ENCODE measurements around the gene CHRNA4. TPM values are rescaled to one million over a fixed set of nuclear protein-coding genes. Genes with fewer than 3 reads are reported as not detected.

Gene CHRNA4
- not detected in 2 replicates for total RNA-seq (2013; cell fraction: nucleolus; rRNA removed)
- total RNA-seq (2014; rRNA removed) (0.06 TPM in 1 of 2 replicates, not detected in the other), total RNA-seq (2014; rRNA removed; fragmentation: Illumina TruSeq; extraction: Trizol) (not detected in 2 replicates), total RNA-seq (2021) (0.21 and 0.41 TPM in 2 replicates), polyA plus RNA-seq (2011; rRNA removed) (not detected in 2 replicates), polyA plus RNA-seq (2014; fragmentation: Illumina TruSeq; extraction: Trizol) (0.04 TPM in 1 of 2 replicates, not detected in the other), polyA plus RNA-seq (2014; fragmentation: Nextera tagmentation; extraction: Ambion mirVana) (not detected), polyA plus RNA-seq (2014; rRNA removed) (0.04 and 0.06 TPM in 2 replicates), polyA plus RNA-seq (2016; fragmentation: Nextera tagmentation; extraction: Ambion mirVana) (under 1 TPM in 1 of 2 experiments, not detected in 1; 0.13 TPM), polyA minus RNA-seq (2011; rRNA and poly(A)+ RNA removed) (2.6 TPM in 1 of 2 replicates, not detected in the other), Bru-seq, nascent RNA (not detected), BruChase-seq, experiment 1, labeled RNA remaining after a 6-hour chase (not detected), BruChase-seq, experiment 2, labeled RNA remaining after a 2-hour chase (not detected)
- not detected for polyA plus RNA-seq (2011; ENCODE audit: low read depth)
- polyA plus RNA-seq (2011; cell fraction: cytosol; rRNA removed), result not detected in 2 replicates
- polyA plus RNA-seq (2011; cell fraction: nucleus; rRNA removed), result not detected in 2 replicates
- 0.16 and 0.38 TPM in 2 replicates for polyA plus RNA-seq (2012)
- polyA minus RNA-seq (2011; cell fraction: cytosol; rRNA and poly(A)+ RNA removed), result not detected in 2 replicates
- not detected in 2 replicates for polyA minus RNA-seq (2011; cell fraction: nucleus; rRNA and poly(A)+ RNA removed)
- long read RNA-seq, experiment 1, result 0 reads
- long read RNA-seq, experiment 2, result 0 reads

DNA sequence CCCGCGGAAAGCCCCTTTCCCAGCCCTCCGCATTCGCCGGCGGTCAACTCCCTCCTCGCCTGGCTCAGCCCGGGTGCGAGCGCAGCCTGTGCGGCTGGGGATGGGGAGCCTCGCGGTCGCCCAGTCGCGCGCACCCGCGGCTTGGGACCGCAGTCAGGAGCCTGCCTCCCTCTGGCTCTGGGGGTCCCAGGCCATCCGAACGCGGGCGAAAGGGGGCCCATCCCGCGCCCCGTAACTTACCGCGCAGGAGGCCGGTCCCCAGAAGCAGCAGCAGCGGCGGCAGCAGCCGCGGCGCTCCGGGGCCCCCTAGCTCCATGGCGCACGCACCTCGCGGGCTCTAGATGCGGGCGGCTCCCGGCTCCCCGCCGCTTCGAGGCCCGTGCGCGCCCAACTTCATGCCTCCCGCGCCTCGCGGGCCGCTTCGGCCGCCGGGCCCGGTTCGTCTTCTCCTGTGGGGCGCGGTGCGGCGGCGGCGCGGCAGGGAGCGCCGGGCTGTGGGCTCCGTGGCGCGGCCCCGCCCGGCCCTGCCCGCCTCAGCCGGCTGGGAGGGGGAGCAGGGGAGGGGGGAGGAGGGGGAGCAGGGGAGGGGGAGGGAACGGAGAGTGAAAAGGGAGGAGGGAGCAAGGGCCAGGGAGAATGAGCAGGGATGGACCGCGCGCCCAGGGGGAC is at the start of gene CHRNA4:
TSS of gene CHRNA4 (minus strand) at position 500 of the 669 bp plus-strand sequence. CDS start at position 316, 184 bp downstream.
- CTCF ChIA-PET, result no interaction called here

More for the DNA sequence above, at the start of gene CHRNA4:
- BruUV-seq (replicated peaks), result no TSS peak
- no peaks in the 10 kb centered on the region for H3K9me3 ChIP-seq (replicated peaks; ENCODE audit: control insufficient read depth, insufficient read depth, low read length)
- H3K4me3 ChIP-seq, result no peak within 1 kb of the TSS
- no peak within 1 kb of the TSS for H2AFZ ChIP-seq (ENCODE audit: control insufficient read depth, low read depth, low read length)
- ATAC-seq, result no peak
- H3K79me2 ChIP-seq (ENCODE audit: control insufficient read depth, insufficient read depth, low read length), result no peaks in the 10 kb centered on the region
- POLR2A ChIA-PET, result no interaction called here
- 43% methylated on average over 16 of the region's 79 CpGs for WGBS (ENCODE audit: insufficient coverage, insufficient replicate concordance, low lambda C conversion rate, missing lambda C conversion rate)
- H3K27me3 ChIP-seq (replicated peaks in 1 of 2; ENCODE audit: control insufficient read depth in 2 of 2, insufficient read depth in 2 of 2, low read length in 1 of 2), result no peaks in the 10 kb centered on the region; a peak in 1 of 4 replicates
- intact Hi-C loops (cut with micrococcal nuclease; ENCODE audit: unreplicated experiment), result no loop called here
- H4K20me1 ChIP-seq (ENCODE audit: control insufficient read depth, insufficient read depth), result no peaks in the 10 kb centered on the region
- SMC1A ChIA-PET (ENCODE audit: uncharacterized antibody, unreplicated experiment), result no interaction called here
- TF ChIP-seq, protein P1, sequence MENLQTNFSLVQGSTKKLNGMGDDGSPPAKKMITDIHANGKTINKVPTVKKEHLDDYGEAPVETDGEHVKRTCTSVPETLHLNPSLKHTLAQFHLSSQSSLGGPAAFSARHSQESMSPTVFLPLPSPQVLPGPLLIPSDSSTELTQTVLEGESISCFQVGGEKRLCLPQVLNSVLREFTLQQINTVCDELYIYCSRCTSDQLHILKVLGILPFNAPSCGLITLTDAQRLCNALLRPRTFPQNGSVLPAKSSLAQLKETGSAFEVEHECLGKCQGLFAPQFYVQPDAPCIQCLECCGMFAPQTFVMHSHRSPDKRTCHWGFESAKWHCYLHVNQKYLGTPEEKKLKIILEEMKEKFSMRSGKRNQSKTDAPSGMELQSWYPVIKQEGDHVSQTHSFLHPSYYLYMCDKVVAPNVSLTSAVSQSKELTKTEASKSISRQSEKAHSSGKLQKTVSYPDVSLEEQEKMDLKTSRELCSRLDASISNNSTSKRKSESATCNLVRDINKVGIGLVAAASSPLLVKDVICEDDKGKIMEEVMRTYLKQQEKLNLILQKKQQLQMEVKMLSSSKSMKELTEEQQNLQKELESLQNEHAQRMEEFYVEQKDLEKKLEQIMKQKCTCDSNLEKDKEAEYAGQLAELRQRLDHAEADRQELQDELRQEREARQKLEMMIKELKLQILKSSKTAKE (IDR thresholded peaks at IDR 0.05; ENCODE audit: low read depth, poor library complexity, severe bottlenecking), result no peak
- TF ChIP-seq, protein P2, sequence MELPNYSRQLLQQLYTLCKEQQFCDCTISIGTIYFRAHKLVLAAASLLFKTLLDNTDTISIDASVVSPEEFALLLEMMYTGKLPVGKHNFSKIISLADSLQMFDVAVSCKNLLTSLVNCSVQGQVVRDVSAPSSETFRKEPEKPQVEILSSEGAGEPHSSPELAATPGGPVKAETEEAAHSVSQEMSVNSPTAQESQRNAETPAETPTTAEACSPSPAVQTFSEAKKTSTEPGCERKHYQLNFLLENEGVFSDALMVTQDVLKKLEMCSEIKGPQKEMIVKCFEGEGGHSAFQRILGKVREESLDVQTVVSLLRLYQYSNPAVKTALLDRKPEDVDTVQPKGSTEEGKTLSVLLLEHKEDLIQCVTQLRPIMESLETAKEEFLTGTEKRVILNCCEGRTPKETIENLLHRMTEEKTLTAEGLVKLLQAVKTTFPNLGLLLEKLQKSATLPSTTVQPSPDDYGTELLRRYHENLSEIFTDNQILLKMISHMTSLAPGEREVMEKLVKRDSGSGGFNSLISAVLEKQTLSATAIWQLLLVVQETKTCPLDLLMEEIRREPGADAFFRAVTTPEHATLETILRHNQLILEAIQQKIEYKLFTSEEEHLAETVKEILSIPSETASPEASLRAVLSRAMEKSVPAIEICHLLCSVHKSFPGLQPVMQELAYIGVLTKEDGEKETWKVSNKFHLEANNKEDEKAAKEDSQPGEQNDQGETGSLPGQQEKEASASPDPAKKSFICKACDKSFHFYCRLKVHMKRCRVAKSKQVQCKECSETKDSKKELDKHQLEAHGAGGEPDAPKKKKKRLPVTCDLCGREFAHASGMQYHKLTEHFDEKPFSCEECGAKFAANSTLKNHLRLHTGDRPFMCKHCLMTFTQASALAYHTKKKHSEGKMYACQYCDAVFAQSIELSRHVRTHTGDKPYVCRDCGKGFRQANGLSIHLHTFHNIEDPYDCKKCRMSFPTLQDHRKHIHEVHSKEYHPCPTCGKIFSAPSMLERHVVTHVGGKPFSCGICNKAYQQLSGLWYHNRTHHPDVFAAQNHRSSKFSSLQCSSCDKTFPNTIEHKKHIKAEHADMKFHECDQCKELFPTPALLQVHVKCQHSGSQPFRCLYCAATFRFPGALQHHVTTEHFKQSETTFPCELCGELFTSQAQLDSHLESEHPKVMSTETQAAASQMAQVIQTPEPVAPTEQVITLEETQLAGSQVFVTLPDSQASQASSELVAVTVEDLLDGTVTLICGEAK (IDR thresholded peaks at IDR 0.05; ENCODE audit: borderline replicate concordance), result no peak
- TF ChIP-seq, protein P3, sequence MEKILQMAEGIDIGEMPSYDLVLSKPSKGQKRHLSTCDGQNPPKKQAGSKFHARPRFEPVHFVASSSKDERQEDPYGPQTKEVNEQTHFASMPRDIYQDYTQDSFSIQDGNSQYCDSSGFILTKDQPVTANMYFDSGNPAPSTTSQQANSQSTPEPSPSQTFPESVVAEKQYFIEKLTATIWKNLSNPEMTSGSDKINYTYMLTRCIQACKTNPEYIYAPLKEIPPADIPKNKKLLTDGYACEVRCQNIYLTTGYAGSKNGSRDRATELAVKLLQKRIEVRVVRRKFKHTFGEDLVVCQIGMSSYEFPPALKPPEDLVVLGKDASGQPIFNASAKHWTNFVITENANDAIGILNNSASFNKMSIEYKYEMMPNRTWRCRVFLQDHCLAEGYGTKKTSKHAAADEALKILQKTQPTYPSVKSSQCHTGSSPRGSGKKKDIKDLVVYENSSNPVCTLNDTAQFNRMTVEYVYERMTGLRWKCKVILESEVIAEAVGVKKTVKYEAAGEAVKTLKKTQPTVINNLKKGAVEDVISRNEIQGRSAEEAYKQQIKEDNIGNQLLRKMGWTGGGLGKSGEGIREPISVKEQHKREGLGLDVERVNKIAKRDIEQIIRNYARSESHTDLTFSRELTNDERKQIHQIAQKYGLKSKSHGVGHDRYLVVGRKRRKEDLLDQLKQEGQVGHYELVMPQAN (conservative IDR thresholded peaks at IDR 0.05), result no peak
- TF ChIP-seq BMI1 (IDR thresholded peaks at IDR 0.05; ENCODE audit: borderline replicate concordance), result no peak
- TF ChIP-seq SUPT20H (IDR thresholded peaks at IDR 0.05; ENCODE audit: borderline replicate concordance, control insufficient read depth, low read depth, low read length), result no peak
- TF ChIP-seq PAX5 (IDR thresholded peaks at IDR 0.05; ENCODE audit: borderline replicate concordance, low read depth, low read length), result no peak
- no peak for TF ChIP-seq HDAC2 (IDR thresholded peaks at IDR 0.05)
- TF ChIP-seq SRF (IDR thresholded peaks at IDR 0.05; ENCODE audit: low read depth in 2 of 2, low read length in 2 of 2), result no peak
- TF ChIP-seq, protein P4, sequence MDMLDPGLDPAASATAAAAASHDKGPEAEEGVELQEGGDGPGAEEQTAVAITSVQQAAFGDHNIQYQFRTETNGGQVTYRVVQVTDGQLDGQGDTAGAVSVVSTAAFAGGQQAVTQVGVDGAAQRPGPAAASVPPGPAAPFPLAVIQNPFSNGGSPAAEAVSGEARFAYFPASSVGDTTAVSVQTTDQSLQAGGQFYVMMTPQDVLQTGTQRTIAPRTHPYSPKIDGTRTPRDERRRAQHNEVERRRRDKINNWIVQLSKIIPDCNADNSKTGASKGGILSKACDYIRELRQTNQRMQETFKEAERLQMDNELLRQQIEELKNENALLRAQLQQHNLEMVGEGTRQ (IDR thresholded peaks at IDR 0.05; ENCODE audit: borderline replicate concordance, low read depth, low read length), result no peak
- H3K27ac ChIP-seq (ENCODE audit: control insufficient read depth, insufficient read depth), result no peak within 1 kb of the TSS
- no peak within 1 kb of the TSS for H3K9ac ChIP-seq (ENCODE audit: control insufficient read depth, insufficient read depth, low read length)
- H3K36me3 ChIP-seq (ENCODE audit: control insufficient read depth in 2 of 2, insufficient read depth in 2 of 2, low read length in 1 of 2), result no peaks in the 10 kb centered on the region
- RAD21 ChIA-PET (ENCODE audit: unreplicated experiment), result no interaction called here
- FAIRE-seq, result no peak
- DNase-seq (ENCODE audit: low read depth, low spot score), result no peak
- no peaks in the 10 kb centered on the region for H3K4me1 ChIP-seq (ENCODE audit: control insufficient read depth, insufficient read depth, low read length)
- H3K4me2 ChIP-seq (ENCODE audit: control insufficient read depth, insufficient read depth), result no peak within 1 kb of the TSS
- in situ Hi-C loops (cut with MboI), result no loop called here
